LoVo (cell line): ENCODE data around the gene SYT12.
"Not testable (repeated sequence)": the region's sequence is repeated elsewhere in the genome, so short reads cannot be mapped to it uniquely, and the experiment has no call there.

Experiments
- DNase-seq: peaks from one replicate; pipeline ENCODE4 v3.0.0-alpha.2; 2016; ENCODE audit warnings: low spot score

The SYT12 gene

GRCh38 chr11:66996609-66997273 is 26.2 kb upstream of the SYT12 start:
- no peak for DNase-seq

GRCh38 chr11:66999555-66999954 is 23.4 kb upstream of the SYT12 start:
- no peak for DNase-seq

GRCh38 chr11:67001332-67001731 is 21.6 kb upstream of the SYT12 start:
- no peak for DNase-seq

- no peak for DNase-seq
Observed at GRCh38 chr11:67002297-67002913, 20.5 kb upstream of the SYT12 start.

GRCh38 chr11:67002921-67003411 is 20.0 kb upstream of the SYT12 start:
- no peak for DNase-seq

GRCh38 chr11:67005200-67005599 is 17.7 kb upstream of the SYT12 start:
- DNase-seq: not testable (repeated sequence)

GRCh38 chr11:67006029-67006884 is 16.7 kb upstream of the SYT12 start:
- DNase-seq: peak; percentile 20

GRCh38 chr11:67007126-67007525 is 15.8 kb upstream of the SYT12 start:
- no peak for DNase-seq

GRCh38 chr11:67010296-67010905 is 12.5 kb upstream of the SYT12 start:
- DNase-seq: no peak

- DNase-seq: no peak
Observed at GRCh38 chr11:67013511-67014045, 9.4 kb upstream of the SYT12 start.

GRCh38 chr11:67014343-67014742 is 8.6 kb upstream of the SYT12 start:
- DNase-seq: no peak

GRCh38 chr11:67015048-67015447 is 7.9 kb upstream of the SYT12 start:
- DNase-seq: no peak

GRCh38 chr11:67016550-67016949 is 6.4 kb upstream of the SYT12 start:
- no peak for DNase-seq

- no peak for DNase-seq
Observed at GRCh38 chr11:67020949-67021348, 2.0 kb upstream of the SYT12 start.

GRCh38 chr11:67022341-67022933 is 497 bp upstream of the SYT12 start:
- DNase-seq: peak; percentile 92

- no peak for DNase-seq
Observed at GRCh38 chr11:67023957-67024353, 1.0 kb downstream of the SYT12 start.

GRCh38 chr11:67024410-67024809 is 1.5 kb downstream of the SYT12 start:
- DNase-seq: no peak

- DNase-seq: no peak
Observed at GRCh38 chr11:67024966-67025365, 2.0 kb downstream of the SYT12 start.

- DNase-seq: no peak
Observed at GRCh38 chr11:67025750-67026149, 2.8 kb downstream of the SYT12 start.

- no peak for DNase-seq
Observed at GRCh38 chr11:67026941-67027340, 4.0 kb downstream of the SYT12 start.

- DNase-seq: no peak
Observed at GRCh38 chr11:67027483-67027930, 4.6 kb downstream of the SYT12 start.
